GM20000 (cell line): ENCODE data around the gene EPB41L4B.

ENCODE experiments used
- DNase-seq: peaks from one replicate; pipeline ENCODE4 v3.0.0; 2012; ENCODE audit warnings: low spot score
- CTCF ChIP-seq: IDR thresholded peaks from 2 replicates; pipeline ENCODE4 v1.5.1; 2012; ENCODE audit warnings: mild to moderate bottlenecking, control low read depth; ENCODE audit errors: extremely low read depth, missing control alignments

EPB41L4B gene

DNA sequence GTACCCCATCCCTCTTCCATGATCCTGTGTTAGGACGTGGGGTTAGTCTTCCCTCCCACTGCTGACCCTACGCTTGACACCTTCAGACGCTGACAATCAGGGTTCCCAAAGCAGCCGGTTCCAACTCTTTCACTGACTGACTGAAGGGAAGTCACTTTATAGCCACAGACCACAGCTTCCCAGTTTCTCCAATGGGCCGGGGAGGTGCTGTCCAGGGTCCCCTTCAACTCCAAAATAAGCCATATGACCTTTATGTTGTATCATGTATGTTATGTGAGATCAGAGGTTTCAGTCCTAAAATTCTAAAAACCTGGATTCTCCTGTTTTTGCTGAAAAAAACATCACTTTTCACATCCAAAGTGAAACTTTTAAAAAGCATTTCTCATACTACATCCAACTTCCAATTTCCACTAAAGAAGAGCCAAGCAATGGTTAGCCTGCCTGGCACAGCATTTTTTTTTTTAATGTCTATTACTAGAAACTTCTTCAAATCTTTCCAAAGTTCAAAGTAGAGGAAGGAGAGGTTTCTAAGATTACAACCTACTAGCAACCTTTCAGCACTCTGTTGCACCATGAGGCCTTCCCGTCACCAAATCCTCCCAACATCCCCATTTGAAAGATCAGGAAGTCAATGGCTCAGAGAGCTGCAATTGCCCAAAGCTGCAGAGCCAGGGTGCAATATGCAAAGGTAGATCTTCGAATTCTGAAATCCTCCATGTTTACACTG lies 5.2 kb downstream of the EPB41L4B start:
- no peak for TF ChIP-seq CTCF
- no peak for DNase-seq

- DNase-seq = no peak
- TF ChIP-seq CTCF = no peak
These were observed 6.8 kb downstream of the EPB41L4B start for GRCh38 chr9:109314011-109314531.

DNA sequence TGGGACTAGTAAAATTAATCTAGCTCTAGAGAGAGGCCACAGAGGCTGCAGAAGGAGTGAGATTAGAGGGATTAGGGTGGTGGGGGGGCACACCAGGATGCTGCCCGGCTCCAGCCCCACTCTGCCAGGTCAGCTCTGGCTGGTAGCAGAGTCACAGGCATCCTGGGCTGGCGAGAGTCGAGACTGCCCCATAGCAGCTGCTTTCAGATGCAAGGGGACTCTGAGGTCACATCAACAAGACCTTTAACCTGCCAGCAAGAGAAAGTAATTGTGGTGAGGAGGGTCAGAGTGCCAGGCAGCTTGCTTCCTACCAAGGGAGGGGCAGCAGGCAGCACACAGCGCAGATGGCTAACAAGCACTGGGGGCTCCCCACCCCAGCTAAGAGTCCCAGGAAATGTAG lies 7.5 kb downstream of the EPB41L4B start:
- no peak for TF ChIP-seq CTCF
- no peak for DNase-seq

- TF ChIP-seq CTCF = no peak
- DNase-seq = no peak
These were observed 8.1 kb downstream of the EPB41L4B start for GRCh38 chr9:109312783-109313182.

- peak; percentile 42 for DNase-seq
- no peak for TF ChIP-seq CTCF
These were observed 9.1 kb downstream of the EPB41L4B start for GRCh38 chr9:109311731-109312130.

- no peak for TF ChIP-seq CTCF
- no peak for DNase-seq
These were observed 9.6 kb downstream of the EPB41L4B start for GRCh38 chr9:109311286-109311685.

DNA sequence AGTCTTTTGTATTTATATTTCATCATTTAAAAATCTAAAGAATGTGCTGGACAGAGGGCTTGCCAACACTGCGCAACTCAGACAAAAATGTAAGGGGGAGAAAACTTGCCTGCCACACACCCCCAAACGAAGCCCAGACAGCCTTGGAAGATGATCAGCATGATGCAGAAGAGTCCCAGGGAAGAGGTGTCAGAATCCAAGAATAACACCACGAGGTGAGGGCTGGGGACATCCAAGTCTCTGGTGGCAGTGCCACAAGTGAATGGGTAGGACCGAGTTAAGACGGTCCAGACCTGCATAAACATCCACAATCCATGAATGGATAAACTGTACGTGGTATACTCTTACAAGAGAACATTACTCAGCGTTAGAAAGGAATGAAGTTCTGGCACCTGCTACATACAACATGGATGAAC lies 10.4 kb downstream of the EPB41L4B start:
- no peak for TF ChIP-seq CTCF

More for the DNA sequence above, 10.4 kb downstream of the EPB41L4B start:
- no peak for DNase-seq
